ACHN (cell line): ENCODE measurements around the gene SLC24A3.

Experiments used
- DNase-seq: peaks from one replicate; pipeline ENCODE4 v3.0.0-alpha.2; 2015
- in situ Hi-C: cut with HindIII; loops from 2 replicates; pipeline ENCODE4 v1.10.0; 2017; ENCODE audit warnings: low sequenced_read_pairs, low pct_ligation_motif_present, low pct_unique_long_range_greater_than_20kb

SLC24A3 gene

DNA sequence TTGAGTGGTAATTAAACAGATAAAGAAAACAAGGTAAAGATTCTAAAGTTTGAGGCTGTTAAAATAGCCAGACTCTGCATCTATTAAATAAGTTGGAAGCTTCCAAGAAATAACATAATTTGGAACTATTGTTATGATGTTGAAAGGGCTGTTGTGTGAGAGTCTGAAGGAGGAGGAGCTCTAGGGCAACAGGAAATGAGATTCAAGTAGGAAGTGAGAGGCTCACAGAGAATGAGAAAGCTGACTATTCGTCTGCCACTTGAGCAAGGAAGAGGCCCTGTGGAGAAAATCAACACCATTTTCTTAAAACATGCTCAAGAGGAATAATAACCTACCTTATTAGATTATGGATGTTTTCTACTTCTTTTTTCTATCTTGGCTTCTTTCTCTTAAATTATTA, 185.2 kb downstream of the SLC24A3 start:
- in situ Hi-C loops: no loop called here
- DNase-seq: no peak

GRCh38 chr20:19401096-19401495, 188.7 kb downstream of the SLC24A3 start:
- DNase-seq: no peak
- in situ Hi-C loops: no loop called here

DNA sequence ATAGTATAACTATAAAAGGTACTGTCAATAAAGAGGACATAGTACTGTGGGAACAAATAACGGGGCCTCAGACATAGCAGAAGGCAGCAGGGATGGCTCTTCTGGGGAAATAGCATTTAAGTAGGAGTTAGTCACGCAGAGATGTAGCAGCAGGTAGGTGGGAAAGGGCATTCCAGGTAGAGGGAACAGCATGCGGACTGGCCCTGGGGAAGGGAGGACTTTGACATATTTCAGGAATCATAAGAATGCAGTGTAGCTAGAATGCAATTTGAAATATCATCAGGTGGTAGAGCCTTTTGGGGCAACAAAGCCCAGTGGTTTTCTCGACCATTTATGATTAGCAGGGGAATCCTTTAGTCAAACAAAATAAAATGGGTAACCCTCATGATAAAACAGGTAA, 191.1 kb downstream of the SLC24A3 start:
- in situ Hi-C loops: no loop called here
- DNase-seq: no peak

- in situ Hi-C loops: no loop called here
- no peak for DNase-seq
These were observed 192.4 kb downstream of the SLC24A3 start for GRCh38 chr20:19404826-19405225.

DNA sequence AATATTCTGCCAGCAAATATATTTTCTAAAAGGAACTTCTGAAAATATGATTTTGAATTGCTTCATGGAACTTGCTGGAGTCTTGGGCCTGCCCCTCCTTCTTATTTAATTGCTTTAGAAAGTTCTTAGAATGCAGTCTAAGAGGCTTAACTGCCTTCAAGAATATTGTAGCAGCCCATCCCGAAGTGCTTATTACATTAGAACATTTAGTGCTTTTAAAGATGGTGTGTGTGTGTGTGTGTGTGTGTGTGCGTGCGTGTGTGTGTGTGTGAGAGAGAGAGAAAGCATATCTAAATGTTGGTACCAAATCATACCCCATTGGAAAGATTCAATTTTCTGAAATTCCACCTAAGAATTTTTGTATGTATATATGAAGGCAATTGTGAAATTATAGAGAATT, 193.5 kb downstream of the SLC24A3 start:
- in situ Hi-C loops: no loop called here
- no peak for DNase-seq

- in situ Hi-C loops: no loop called here
- no peak for DNase-seq
These were observed 193.9 kb downstream of the SLC24A3 start for GRCh38 chr20:19406381-19406780.

GRCh38 chr20:19407196-19407595, 194.8 kb downstream of the SLC24A3 start:
- no peak for DNase-seq
- in situ Hi-C loops: no loop called here

DNA sequence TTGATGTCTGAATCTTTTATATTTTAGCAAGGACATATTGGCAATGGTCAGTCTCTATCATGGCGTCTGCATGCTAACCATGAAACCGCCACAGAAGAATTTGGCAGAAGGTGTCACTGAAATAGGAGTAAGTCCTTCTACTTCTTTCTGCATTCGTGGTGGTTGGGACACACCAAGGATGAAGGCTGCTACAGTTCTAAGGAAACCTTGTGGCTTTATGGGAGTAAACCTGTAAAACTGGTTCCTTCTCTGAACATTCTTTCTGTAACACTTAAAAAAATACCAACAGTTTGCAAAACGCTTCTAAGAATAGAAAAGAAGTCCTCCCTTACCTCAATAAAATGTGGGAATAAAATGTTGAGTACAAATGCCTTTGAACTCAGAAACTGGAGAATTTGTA, 195.3 kb downstream of the SLC24A3 start:
- in situ Hi-C loops: no loop called here
- DNase-seq: no peak

DNA sequence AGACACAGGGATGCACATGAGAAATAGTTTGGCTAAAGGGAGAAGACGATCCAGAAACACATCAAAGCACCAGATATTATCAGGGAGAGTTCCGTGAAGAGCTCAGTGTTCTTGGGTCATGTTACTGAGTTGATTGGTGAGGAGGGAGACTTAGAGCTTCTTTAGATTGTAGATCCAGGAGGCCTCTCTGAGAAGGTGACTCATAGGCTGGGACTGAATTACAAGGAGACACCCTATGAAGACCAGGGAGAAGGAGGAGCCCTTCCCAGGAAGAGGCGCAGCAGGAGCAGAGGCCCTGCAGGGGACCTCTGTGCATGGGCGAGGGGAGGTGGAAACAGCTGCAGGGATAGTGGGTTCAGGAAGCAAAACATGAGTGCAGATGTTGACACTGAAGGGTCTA, 196.5 kb downstream of the SLC24A3 start:
- in situ Hi-C loops: no loop called here
- no peak for DNase-seq

- in situ Hi-C loops: no loop called here
- no peak for DNase-seq
These were observed 199.4 kb downstream of the SLC24A3 start for GRCh38 chr20:19411811-19412210.

- no peak for DNase-seq
- in situ Hi-C loops: no loop called here
These were observed 199.8 kb downstream of the SLC24A3 start for GRCh38 chr20:19412254-19412653.

DNA sequence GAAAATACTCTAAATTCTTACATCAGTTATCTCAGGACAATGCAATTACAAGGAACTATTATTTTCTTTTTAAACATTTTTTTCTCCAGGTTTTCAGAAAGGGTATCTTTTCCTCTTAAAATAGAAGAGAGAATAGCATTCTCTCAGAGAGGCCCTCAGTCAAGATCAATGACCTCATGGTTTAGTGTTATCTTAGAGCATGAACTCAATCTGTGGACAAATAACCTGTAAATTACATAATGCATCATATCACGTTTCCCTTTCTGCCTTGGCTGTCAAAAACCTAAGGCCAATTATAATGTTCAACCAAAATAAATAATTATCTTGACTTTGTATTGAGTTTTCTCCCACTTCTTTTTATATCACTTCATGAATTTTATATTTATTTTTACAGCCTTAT, 202.2 kb downstream of the SLC24A3 start:
- in situ Hi-C loops: no loop called here
- no peak for DNase-seq

- in situ Hi-C loops: no loop called here
- DNase-seq: no peak
These were observed 203.3 kb downstream of the SLC24A3 start for GRCh38 chr20:19415786-19416185.

DNA sequence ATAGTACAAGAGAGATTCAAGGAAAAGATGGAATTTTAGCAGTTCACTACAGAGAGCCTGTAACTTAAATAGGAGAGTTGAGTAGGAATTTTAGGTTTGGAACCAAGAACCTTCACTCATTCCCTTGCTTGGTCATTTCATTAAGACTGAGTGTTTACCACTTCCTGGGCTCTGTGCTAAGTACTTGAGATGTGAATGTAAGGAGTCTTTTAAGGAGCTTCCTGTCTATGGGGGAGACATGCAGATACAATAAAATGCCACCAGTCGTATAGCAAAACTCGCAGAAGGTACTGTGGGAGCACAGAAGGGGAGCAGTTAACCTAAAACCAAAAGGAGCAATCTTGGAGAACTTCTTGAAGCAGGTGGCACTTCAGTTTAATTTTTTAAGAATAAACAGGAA, 204.2 kb downstream of the SLC24A3 start:
- in situ Hi-C loops: no loop called here
- DNase-seq: no peak

DNA sequence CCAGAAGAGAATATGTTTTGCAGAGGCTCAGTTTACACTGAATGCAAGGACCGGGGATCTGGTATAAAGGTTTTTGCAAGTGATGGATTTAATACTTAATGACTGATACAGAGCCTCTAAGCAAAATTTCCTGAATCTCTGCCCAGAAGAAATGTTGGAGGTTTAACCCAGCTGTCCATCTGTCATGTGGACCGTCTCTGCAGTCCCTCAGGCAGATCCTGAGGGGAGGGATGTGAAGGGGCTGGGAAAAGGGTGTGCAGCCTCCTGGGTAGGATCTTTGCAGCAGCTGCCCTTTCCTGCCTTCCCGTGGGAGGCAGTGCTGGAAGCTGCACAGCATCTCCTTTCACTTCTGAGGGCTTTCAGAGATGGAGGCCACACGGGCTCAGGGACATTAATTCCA, 207.0 kb downstream of the SLC24A3 start:
- in situ Hi-C loops: no loop called here
- DNase-seq: no peak

GRCh38 chr20:19423097-19423899, 210.9 kb downstream of the SLC24A3 start:
- no peak for DNase-seq
- in situ Hi-C loops: no loop called here

GRCh38 chr20:19423900-19424620, 211.6 kb downstream of the SLC24A3 start:
- no peak for DNase-seq
- in situ Hi-C loops: no loop called here

- in situ Hi-C loops: no loop called here
These were observed 213.9 kb downstream of the SLC24A3 start for GRCh38 chr20:19426356-19426755.

GRCh38 chr20:19427480-19427879, 215.0 kb downstream of the SLC24A3 start:
- DNase-seq: no peak
- in situ Hi-C loops: no loop called here

More at GRCh38 chr20:19426356-19426755, 213.9 kb downstream of the SLC24A3 start:
- no peak for DNase-seq

GRCh38 chr20:19427913-19428312, 215.5 kb downstream of the SLC24A3 start:
- in situ Hi-C loops: no loop called here
- no peak for DNase-seq
